Hindlimb muscle (tissue), 1 donor: ENCODE results near the gene PHLDA1. TPM values are rescaled to one million over a fixed set of nuclear protein-coding genes. Genes with fewer than 3 reads are reported as not detected.
A peak's percentile ranks its signal among the peaks of the same experiment; 100 is the strongest.

Experiments used
- DNase-seq: peaks from one replicate; pipeline ENCODE4 v3.0.0-alpha.2; 2013
- polyA plus RNA-seq: library from polyadenylated mRNA; unstranded; fragments of 120-200 nt; gene quantifications from one replicate; pipeline ENCODE4 v1.2.1, GENCODE V29; 2013; ENCODE audit not compliant: insufficient read length

The PHLDA1 gene
- polyA plus RNA-seq = 20.3 TPM

DNA sequence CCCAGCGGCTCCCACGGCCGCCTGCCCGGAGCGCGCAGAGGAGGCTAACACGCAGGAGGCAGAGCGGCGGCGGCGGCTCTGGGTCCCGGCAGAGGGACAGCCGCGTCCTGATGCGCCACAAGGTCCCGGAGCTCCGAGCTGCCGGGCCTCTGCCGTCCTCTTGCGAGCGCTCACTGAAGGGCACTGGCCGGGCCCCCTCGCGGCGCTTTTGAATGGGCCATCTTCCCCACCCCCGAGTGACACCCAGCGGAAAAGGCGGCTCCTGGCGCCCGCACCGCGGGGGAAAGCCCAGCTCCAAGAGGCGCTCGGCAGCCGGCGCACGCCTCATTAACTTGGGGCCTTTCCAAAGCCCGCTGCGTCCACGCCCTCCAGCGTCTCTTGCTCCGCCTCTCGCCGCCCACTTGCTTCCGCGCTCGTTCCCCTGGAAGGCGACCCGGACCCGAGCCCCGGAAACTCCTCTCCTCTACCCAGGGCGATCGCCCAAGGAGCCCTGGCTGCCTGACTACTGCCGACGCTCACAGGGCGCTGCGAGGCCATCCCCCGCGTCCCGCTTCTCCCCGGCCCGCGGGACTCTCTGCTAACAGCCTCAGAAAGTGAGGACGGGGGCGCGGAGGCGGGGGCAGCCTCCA lies at the start of gene PHLDA1:
PHLDA1 (minus strand) TSS at position 363 of the 629 bp plus-strand sequence.
- peak; percentile 94 for DNase-seq

GRCh38 chr12:76080729-76081415 lies 49.3 kb upstream of the PHLDA1 start:
- DNase-seq = no peak

- no peak for DNase-seq
These were observed 48.6 kb upstream of the PHLDA1 start for GRCh38 chr12:76080017-76080728.

- no peak for DNase-seq
These were observed 47.2 kb upstream of the PHLDA1 start for GRCh38 chr12:76078748-76079147.

DNA sequence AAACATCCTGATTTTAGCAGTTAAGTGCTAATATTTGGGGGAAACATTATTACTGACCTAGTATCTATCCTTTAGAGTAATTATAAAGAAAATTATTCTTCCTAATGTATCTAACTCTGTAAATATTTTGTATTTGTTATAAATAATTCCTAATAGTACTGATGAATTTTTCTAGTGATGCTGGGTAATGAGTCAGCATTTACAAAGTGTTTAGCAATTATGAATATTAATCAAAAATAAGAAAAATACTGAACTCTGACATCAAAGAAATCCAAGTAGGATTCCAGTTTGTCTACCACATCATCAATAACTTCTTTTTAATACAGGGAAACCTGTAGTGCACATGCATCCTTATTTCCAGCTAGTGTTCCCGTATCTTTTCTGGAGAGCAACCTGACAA lies 43.9 kb upstream of the PHLDA1 start:
- no peak for DNase-seq

DNA sequence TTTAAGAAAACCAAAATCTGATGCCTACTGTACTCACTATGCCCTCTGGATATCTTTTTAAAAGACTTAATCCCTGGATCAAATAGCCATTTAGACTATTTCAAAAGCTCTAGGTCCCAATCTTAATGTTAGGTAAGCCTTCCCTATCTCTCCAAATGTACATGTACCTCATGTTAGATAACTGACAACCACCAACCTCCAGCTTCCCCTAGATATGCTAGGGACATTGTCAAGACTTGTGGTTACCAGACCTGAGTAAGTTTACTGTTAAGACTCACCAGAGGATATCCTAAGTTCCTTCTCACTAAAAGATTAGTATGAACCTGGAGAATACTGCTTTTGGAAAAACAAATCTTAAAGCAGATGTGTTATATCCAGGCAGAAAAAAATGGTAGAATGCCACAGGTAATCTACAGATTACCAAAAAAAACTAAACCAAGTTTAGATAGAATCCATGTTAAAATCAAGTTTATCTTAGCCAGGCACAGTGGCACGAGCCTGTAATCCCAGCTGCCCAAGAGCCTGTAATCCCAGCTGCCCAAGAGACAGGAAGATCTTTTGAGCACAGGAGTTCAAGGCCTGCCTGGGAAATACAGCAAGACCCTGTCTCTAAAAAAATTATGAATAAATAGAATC lies 43.2 kb upstream of the PHLDA1 start:
- no peak for DNase-seq

- DNase-seq = no peak
These were observed 42.0 kb upstream of the PHLDA1 start for GRCh38 chr12:76073561-76073960.

DNA sequence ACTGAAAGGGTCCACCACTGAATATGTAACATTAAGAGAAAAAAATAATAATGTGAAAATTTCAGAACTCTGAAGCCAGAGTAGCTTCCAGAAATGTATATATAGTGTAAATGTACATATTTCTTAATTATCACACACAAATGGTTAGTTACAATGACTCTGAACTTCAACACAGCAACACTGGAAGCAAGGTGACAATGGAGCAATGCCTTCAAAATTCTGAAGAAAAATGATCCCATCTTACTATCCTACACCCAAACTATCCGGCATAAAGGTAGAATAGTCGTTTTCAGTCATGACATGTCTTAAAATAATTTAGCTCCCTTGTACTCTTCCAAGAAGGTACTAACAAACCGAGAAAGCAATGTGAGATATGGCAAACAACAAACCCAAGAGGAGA lies 41.0 kb upstream of the PHLDA1 start:
- DNase-seq = no peak

DNA sequence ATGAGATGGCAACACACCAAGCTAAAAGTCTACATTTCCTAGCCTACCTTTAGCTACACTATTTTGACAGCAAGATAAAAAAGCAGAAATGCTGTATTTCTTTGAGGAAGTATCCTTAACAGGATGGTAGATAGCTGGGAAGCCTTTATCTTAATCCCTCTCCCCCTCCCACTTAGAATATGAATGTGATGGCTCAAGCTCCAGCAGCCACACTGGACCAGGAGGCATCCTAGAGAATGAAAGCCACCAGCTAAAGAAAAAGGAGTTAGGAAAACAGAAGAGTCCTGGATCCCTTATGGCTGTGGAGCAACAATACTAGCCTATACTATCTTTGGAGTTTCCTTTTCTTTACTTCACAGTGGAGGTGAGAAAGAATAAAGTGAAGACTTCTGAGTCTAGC lies 37.8 kb upstream of the PHLDA1 start:
- DNase-seq = no peak

DNA sequence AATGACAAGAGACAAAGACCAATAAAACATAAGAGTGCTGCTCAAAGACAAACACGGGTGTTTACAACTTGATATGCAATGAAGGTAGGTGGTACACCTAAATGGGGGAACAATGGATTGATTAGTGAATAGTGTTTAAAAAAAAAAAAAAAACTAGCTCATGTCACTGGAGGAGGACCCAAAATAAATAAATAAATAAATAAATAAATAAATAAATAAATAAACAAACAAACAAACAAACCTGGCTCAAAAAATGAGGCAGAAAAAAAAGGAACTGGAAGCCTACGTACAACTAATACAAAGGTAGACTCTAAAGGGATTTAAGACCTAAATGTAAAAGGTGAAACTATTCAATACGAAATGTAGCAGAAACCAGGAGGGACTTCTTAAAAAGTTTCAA lies 34.3 kb upstream of the PHLDA1 start:
- no peak for DNase-seq

DNA sequence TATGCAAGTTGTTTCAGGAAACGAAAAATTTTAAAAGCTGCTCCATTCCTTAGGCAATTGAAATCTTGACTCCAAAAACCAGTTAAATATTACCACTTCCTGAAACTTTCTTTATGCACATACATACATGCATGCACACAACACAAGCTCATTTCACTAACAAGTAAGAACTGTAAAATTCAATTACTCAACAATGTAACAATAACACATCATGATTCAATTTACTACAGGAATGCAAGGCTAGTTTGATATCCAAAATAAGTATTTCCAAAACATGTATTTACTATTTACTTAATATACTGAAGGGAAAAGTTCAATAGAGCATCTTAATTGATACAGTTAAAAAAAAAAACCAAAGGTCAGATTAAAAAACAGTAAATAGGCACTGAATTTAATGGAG lies 33.3 kb upstream of the PHLDA1 start:
- no peak for DNase-seq

- no peak for DNase-seq
These were observed 28.5 kb upstream of the PHLDA1 start for GRCh38 chr12:76060111-76060510.

DNA sequence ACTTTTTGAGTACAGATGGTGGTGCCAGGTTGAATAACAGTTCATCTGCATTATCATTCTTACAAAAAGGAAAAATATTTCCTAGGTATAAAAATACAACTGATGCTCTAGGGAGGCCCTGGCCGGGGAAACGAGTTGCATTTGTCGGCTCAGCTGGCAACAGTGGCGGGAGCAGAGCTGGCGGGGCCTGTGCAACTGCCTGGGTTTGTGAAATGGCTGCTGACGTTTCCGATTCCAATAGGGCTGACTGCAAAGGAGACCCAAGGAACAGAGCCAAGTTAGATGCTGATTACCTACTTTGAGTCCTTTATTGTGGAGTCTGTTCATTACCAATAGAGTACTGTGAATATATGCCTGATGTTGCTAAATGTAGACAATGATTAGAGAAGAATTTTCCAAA lies 25.8 kb upstream of the PHLDA1 start:
- DNase-seq = no peak

DNA sequence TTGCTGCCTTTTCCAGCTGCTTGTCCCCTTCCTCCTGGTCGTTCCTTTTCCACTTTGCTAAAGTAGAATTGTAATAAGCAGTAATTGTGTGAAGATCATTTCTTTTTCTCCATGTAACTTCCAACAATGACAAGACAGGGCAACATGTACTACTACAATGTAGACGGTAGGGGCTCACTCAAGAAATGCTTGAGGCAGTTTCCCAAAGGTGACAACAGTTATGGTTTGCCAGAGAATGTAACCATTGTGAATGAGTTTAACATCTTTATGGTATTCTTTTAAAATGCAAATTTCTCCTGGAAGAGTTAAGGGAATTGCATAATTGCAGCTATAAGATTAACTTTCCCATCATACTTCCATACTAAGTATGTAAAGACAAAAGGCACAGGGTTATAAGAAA lies 23.8 kb upstream of the PHLDA1 start:
- DNase-seq = no peak

GRCh38 chr12:76049575-76050251 lies 18.1 kb upstream of the PHLDA1 start:
- DNase-seq = no peak

DNA sequence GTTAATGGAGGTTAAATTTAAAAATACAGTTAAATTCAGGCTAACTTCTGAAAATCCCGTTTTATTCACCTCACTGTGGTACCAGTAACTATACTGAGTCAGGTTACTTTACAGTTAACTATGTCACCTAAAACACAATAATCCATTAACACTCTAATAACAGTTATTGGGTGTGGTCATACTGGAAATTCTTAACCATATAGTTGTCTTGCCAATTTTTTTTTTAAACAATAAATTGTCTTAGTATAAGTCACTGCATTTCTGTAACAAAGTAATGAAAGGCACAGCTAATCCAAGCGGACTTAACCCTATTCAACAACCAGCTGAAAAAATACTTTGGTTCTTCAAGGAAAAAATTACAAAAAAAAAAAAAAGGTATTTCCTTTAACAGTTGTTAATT lies 16.2 kb upstream of the PHLDA1 start:
- no peak for DNase-seq

GRCh38 chr12:76047060-76047459 lies 15.5 kb upstream of the PHLDA1 start:
- DNase-seq = no peak

- no peak for DNase-seq
These were observed 11.8 kb upstream of the PHLDA1 start for GRCh38 chr12:76043377-76043776.

DNA sequence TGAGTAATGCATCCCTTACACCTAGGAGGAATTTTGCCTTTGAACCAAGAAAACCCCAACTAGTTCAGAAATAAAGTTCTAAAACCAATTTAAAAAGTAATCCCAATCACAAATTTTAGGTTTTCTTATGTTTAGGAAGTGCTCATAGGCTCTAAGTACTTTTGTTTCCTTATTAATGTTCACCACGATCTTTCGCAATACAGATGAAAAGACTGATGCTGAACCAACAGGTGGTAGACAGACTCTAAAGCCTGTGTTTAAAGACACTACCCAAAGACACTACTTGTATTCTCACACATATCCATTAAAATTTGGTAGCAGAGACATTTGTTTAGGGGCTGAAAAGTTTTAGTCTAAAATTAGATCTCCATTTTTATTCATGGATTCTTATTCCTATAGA lies 10.6 kb upstream of the PHLDA1 start:
- DNase-seq = no peak

GRCh38 chr12:76041406-76041805 lies 9.8 kb upstream of the PHLDA1 start:
- DNase-seq = no peak

GRCh38 chr12:76040461-76040860 lies 8.9 kb upstream of the PHLDA1 start:
- DNase-seq = no peak

DNA sequence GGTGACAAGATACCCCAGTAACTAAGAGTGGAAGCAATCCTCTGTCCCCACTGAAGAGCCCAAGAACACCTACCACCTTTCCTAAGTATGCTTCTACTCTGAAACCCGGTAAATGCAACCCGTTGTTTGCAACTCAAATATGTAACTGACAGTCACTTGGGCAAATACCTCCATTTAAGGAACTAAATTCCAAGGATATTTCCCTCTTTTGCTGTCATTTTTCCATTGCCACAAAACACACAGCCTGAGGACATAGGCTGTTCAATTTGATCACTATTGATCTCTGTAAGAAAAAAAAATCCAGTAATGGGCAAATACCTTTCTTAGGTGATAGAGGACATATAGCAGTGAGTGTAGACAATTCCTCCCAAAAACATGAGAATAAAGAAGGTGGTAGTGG lies 6.6 kb upstream of the PHLDA1 start:
- DNase-seq = no peak
